Left lung (tissue), 10 donors: ENCODE measurements around the gene GFOD2. TPM values are rescaled to one million over a fixed set of nuclear protein-coding genes. Genes with fewer than 3 reads are reported as not detected.
A peak's percentile ranks its signal among the peaks of the same experiment; 100 is the strongest.

Source experiments
- ATAC-seq: fragments of 200-7000 bp; cut with Tn5 transposase; one replicate; pipeline ENCODE4 v1.9.1; 2020; ENCODE audit warnings: moderate library complexity
- DNase-seq, 4 donors: peaks; one replicate each; pipeline ENCODE4 v3.0.0-alpha.2; 2013 to 2020
- H3K27ac ChIP-seq, 2 donors: fragments of 200-600 bp; sonication (generic) in 1 of 2; one replicate each; pipeline versions ENCODE4 v1.5.0 to v1.8.0; 2020 to 2021
- H3K27me3 ChIP-seq, 2 donors: fragments of 200-600 bp; sonication (generic) in 1 of 2; one replicate each; pipeline versions ENCODE4 v1.5.0 to v1.8.0; 2020 to 2021
- H3K36me3 ChIP-seq, 2 donors: fragments of 200-600 bp; sonication (generic) in 1 of 2; one replicate each; pipeline versions ENCODE4 v1.5.0 to v1.8.0; 2020 to 2021
- H3K4me1 ChIP-seq, 2 donors: fragments of 200-600 bp; one replicate each; pipeline ENCODE4 v1.8.0; 2021
- H3K4me3 ChIP-seq, 2 donors: fragments of 200-600 bp; sonication (generic) in 1 of 2; one replicate each; pipeline versions ENCODE4 v1.5.0 to v1.8.0; 2020 to 2021; ENCODE audit warnings: mild to moderate bottlenecking in 1 of 2
- H3K9me3 ChIP-seq, 2 donors: fragments of 200-600 bp; sonication (generic) in 1 of 2; one replicate each; pipeline versions ENCODE4 v1.5.0 to v1.8.0; 2020 to 2021
- CTCF ChIP-seq, 2 donors: fragments of 200-600 bp; sonication (generic) in 1 of 2; IDR thresholded peaks; one replicate each; pipeline versions ENCODE4 v1.5.0 to v1.8.0; 2021; ENCODE audit warnings: antibody characterized with exemption in 2 of 2
- intact Hi-C, 2 donors: fragments of 100-400 bp; cut with DNase I; formaldehyde crosslinking; loops; one replicate each; pipeline versions ENCODE4 v1.11.2 to v1.14.2; 2022
- polyA plus RNA-seq, 6 donors: library from polyadenylated mRNA; unstranded; fragments of 120-200 nt; gene quantifications; one replicate each; pipeline ENCODE4 v1.2.1, GENCODE V29; 2013; ENCODE audit not compliant: insufficient read length in 6 of 6
- total RNA-seq, 2 donors: library from RNA; stranded (reverse); fragmentation: NEBNext Ultra II Directional; extraction: Animal tissue kit (Norgen Biotek cat#: 25700); gene quantifications; one replicate each; pipeline ENCODE4 v1.2.1, GENCODE V29; 2021
- donor health status: DM: no; HTN: yes; CAD: no.
- donor health status: DM: no; HTN: no; CAD: no.

GFOD2 gene
- total and polyA plus RNA-seq, 8 donors = 13.7 to 39.5 (median 32.1) TPM

GRCh38 chr16:67748834-67749233, 29.7 kb upstream of the GFOD2 start:
- intact Hi-C loops = no loop called here
- Histone ChIP-seq H3K4me3 (no peak overlapping the region), H3K27ac (no peak overlapping the region), H3K9me3 (no peaks in the 10 kb centered on the region), H3K36me3 (peaks cover 0 to 13% of the 10 kb centered on the region in 2 donors), H3K27me3 (no peaks in the 10 kb centered on the region), H3K4me1 (no peaks in the 10 kb centered on the region)
- DNase-seq = peak in 1 of 4 donors; percentile 16
- ATAC-seq = no peak
- TF ChIP-seq CTCF (IDR thresholded peaks at IDR 0.05) = no peak

GRCh38 chr16:67746846-67747245, 27.7 kb upstream of the GFOD2 start:
- ATAC-seq = no peak
- no peak overlapping the region for H3K4me3 ChIP-seq
- no peaks in the 10 kb centered on the region for H3K9me3 ChIP-seq
- intact Hi-C loops = no loop called here
- no peak overlapping the region for H3K27ac ChIP-seq
- no peaks in the 10 kb centered on the region for H3K4me1 ChIP-seq
- no peaks in the 10 kb centered on the region for H3K27me3 ChIP-seq
- DNase-seq = no peak
- TF ChIP-seq CTCF (IDR thresholded peaks at IDR 0.05) = no peak
- H3K36me3 ChIP-seq = peaks cover 0 to 28% of the 10 kb centered on the region in 2 donors

- Histone ChIP-seq H3K4me1 (no peaks in the 10 kb centered on the region), H3K27me3 (no peaks in the 10 kb centered on the region), H3K27ac (no peak overlapping the region), H3K4me3 (no peak overlapping the region), H3K36me3 (peaks cover 0 to 53% of the 10 kb centered on the region in 2 donors), H3K9me3 (no peaks in the 10 kb centered on the region)
- DNase-seq (peak in 1 of 4 donors; percentile 2), ATAC-seq (no peak)
- no peak for TF ChIP-seq CTCF (IDR thresholded peaks at IDR 0.05)
- intact Hi-C loops = no loop called here
These were observed 22.0 kb upstream of the GFOD2 start for GRCh38 chr16:67741118-67741517.

- peaks cover 0 to 53% of the 10 kb centered on the region in 2 donors for H3K36me3 ChIP-seq
- H3K27ac ChIP-seq = no peak overlapping the region
- no peak for DNase-seq
- H3K9me3 ChIP-seq = no peaks in the 10 kb centered on the region
- TF ChIP-seq CTCF (IDR thresholded peaks at IDR 0.05) = no peak
- no peak for ATAC-seq
- no peak overlapping the region for H3K4me3 ChIP-seq
- no peaks in the 10 kb centered on the region for H3K4me1 ChIP-seq
- intact Hi-C loops = no loop called here
- no peaks in the 10 kb centered on the region for H3K27me3 ChIP-seq
These were observed 21.3 kb upstream of the GFOD2 start for GRCh38 chr16:67740391-67740790.

GRCh38 chr16:67736858-67737257, 17.7 kb upstream of the GFOD2 start:
- no peak for TF ChIP-seq CTCF (IDR thresholded peaks at IDR 0.05)
- DNase-seq (peak in 1 of 4 donors; percentile 9), ATAC-seq (no peak)
- no peak overlapping the region for H3K4me3 ChIP-seq
- no peak overlapping the region for H3K27ac ChIP-seq
- H3K9me3 ChIP-seq = no peaks in the 10 kb centered on the region
- intact Hi-C loops = no loop called here
- peaks cover 0 to 52% of the 10 kb centered on the region in 2 donors for H3K36me3 ChIP-seq
- H3K27me3 ChIP-seq = no peaks in the 10 kb centered on the region
- H3K4me1 ChIP-seq = no peaks in the 10 kb centered on the region
